Measurements from ENCODE around the gene PPP1R15B.

GRCh38 chr1:204413170-204413535, 1.5 kb upstream of the PPP1R15B start:
- TF ChIP-seq, protein P1, sequence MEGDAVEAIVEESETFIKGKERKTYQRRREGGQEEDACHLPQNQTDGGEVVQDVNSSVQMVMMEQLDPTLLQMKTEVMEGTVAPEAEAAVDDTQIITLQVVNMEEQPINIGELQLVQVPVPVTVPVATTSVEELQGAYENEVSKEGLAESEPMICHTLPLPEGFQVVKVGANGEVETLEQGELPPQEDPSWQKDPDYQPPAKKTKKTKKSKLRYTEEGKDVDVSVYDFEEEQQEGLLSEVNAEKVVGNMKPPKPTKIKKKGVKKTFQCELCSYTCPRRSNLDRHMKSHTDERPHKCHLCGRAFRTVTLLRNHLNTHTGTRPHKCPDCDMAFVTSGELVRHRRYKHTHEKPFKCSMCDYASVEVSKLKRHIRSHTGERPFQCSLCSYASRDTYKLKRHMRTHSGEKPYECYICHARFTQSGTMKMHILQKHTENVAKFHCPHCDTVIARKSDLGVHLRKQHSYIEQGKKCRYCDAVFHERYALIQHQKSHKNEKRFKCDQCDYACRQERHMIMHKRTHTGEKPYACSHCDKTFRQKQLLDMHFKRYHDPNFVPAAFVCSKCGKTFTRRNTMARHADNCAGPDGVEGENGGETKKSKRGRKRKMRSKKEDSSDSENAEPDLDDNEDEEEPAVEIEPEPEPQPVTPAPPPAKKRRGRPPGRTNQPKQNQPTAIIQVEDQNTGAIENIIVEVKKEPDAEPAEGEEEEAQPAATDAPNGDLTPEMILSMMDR (optimal IDR thresholded peaks at IDR 0.05 in 1 of 3, IDR thresholded peaks at IDR 0.05 in 1 of 3, conservative IDR thresholded peaks at IDR 0.05 in 1 of 3; ENCODE audit: extremely low read depth in 1 of 3, insufficient read depth in 2 of 3, low read length in 3 of 3), result no peak
- no peak for TF ChIP-seq EZH2 (IDR thresholded peaks at IDR 0.05; ENCODE audit: low read length)
